Heart left ventricle (tissue), 16 donors: ENCODE data around the gene RBM20. TPM values are rescaled to one million over a fixed set of nuclear protein-coding genes. Genes with fewer than 3 reads are reported as not detected.
"Not testable (repeated sequence)": the region's sequence is repeated elsewhere in the genome, so short reads cannot be mapped to it uniquely, and the experiment has no call there.

Experiments used
- ATAC-seq, 4 donors: fragments of 200-7000 bp; cut with Tn5 transposase; one replicate each; pipeline ENCODE4 v1.9.1; 2020 to 2022; ENCODE audit warnings: moderate library complexity in 4 of 4, mild to moderate bottlenecking in 3 of 4, moderate number of reproducible peaks in 1 of 4
- DNase-seq, 5 donors: peaks; one replicate each; pipeline ENCODE4 v3.0.0-alpha.2; 2020
- H3K27ac ChIP-seq, 12 donors: fragments of 200-600 bp; sonication (generic) in 4 of 12; one replicate each; pipeline versions ENCODE4 v1.5.0 to v1.8.0; 2016 to 2022; ENCODE audit warnings: mild to moderate bottlenecking in 2 of 12
- H3K27me3 ChIP-seq, 9 donors: fragments of 200-600 bp; sonication (generic) in 2 of 9; one replicate each; pipeline versions ENCODE4 v1.5.1 to v1.8.0; 2016 to 2022; ENCODE audit warnings: mild to moderate bottlenecking in 3 of 9
- H3K36me3 ChIP-seq, 9 donors: fragments of 200-600 bp; sonication (generic) in 2 of 9; one replicate each; pipeline versions ENCODE4 v1.5.0 to v1.8.0; 2018 to 2022; ENCODE audit warnings: mild to moderate bottlenecking in 2 of 9
- H3K4me1 ChIP-seq, 12 donors: fragments of 200-600 bp; sonication (generic) in 4 of 12; one replicate each; pipeline versions ENCODE4 v1.5.0 to v1.8.0; 2016 to 2022; ENCODE audit warnings: mild to moderate bottlenecking in 3 of 12
- H3K4me3 ChIP-seq, 12 donors: fragments of 200-600 bp; sonication (generic) in 4 of 12; one replicate each; pipeline versions ENCODE4 v1.5.0 to v1.8.0; 2017 to 2022; ENCODE audit warnings: mild to moderate bottlenecking in 9 of 12, moderate library complexity in 4 of 12
- H3K9me3 ChIP-seq, 12 donors: fragments of 200-600 bp; sonication (generic) in 4 of 12; one replicate each; pipeline versions ENCODE4 v1.5.0 to v1.8.0; 2016 to 2022; ENCODE audit warnings: mild to moderate bottlenecking in 1 of 12
- CTCF ChIP-seq, 12 donors: fragments of 200-600 bp; sonication (generic) in 4 of 12; IDR thresholded peaks; one replicate each; pipeline versions ENCODE4 v1.5.0 to v1.8.0; 2018 to 2022; ENCODE audit warnings: antibody characterized with exemption in 12 of 12, mild to moderate bottlenecking in 5 of 12
- POLR2A ChIP-seq, 2 donors: fragments of 450-650 bp; IDR thresholded peaks; one replicate each; pipeline ENCODE4 v1.6.1; 2017; ENCODE audit warnings: antibody characterized with exemption in 2 of 2, mild to moderate bottlenecking in 2 of 2, moderate library complexity in 2 of 2
- WGBS, 4 donors: extraction: QIAGEN DNeasy Blood & Tissue Kit in 2 of 4; methylation state at CpG; one replicate each; pipeline versions ENCODE4 v1.1.5 to v1.1.7; 2013 to 2018; 5-methylcytosine and 5-hydroxymethylcytosine counted together
- intact Hi-C, 10 donors: fragments of 100-400 bp; cut with DNase I; formaldehyde crosslinking; loops; one replicate each; pipeline versions ENCODE4 v1.11.1 to v1.14.2; 2022
- polyA plus RNA-seq, 2 donors: library from polyadenylated mRNA; stranded (reverse); fragments of 200-250 nt; gene quantifications; one replicate each; pipeline ENCODE4 v1.2.3, GENCODE V29; 2013
- total RNA-seq, 9 donors: library from RNA; depleted of rRNA in 2 of 9; stranded (reverse); fragments of >200 nt in 2 of 9; fragmentation: NEBNext Ultra II Directional in 3 of 9; extraction: Animal tissue kit (Norgen Biotek cat#: 25700) in 3 of 9; gene quantifications; one replicate each; pipeline versions ENCODE4 v1.1.0 to v1.2.4, GENCODE V29; 2016 to 2023
- donor health status: ischemic (EF 13 %, LVEDD 7.1; RV severe dilation, severe dysfunction).
- donor health status: healthy with polysubstance abuse.
- donor health status: DM: no; HTN: yes; CAD: no.
- donor health status: DM: no; HTN: no; CAD: no.
- donor health status: ischemic (EF 25% LVEDD 6.9; RV normal size, moderate dysfunction).
- donor health status: ischemic (EF 25% LVEDD 5.7; RV mildly dilated, moderate dysfunction).
- donor health status: healthy.
- donor health status: DM: yes; HTN: yes; CAD: no.
- donor health status: ischemic (EF 35%, LVEDD 5.7; RV mildly dilated, moderate dysfunction).
- donor health status: nonischemic (EF 11% LVEDD 7.7; RV severe dilation, severe dysfunction).
- donor health status: DM: yes; HTN: yes; CAD: no.
- donor health status: PGD.
- donor health status: ischemic (EF 29% LVEDD 5.4; RV normal size, mild dysfunction).
- donor health status: nonischemic (EF 23%, LVEDD 6.1; RV moderate dilation, normal function).

Gene RBM20
- total and polyA plus RNA-seq, 11 donors = 29.9 to 152 (median 91.2) TPM

DNA sequence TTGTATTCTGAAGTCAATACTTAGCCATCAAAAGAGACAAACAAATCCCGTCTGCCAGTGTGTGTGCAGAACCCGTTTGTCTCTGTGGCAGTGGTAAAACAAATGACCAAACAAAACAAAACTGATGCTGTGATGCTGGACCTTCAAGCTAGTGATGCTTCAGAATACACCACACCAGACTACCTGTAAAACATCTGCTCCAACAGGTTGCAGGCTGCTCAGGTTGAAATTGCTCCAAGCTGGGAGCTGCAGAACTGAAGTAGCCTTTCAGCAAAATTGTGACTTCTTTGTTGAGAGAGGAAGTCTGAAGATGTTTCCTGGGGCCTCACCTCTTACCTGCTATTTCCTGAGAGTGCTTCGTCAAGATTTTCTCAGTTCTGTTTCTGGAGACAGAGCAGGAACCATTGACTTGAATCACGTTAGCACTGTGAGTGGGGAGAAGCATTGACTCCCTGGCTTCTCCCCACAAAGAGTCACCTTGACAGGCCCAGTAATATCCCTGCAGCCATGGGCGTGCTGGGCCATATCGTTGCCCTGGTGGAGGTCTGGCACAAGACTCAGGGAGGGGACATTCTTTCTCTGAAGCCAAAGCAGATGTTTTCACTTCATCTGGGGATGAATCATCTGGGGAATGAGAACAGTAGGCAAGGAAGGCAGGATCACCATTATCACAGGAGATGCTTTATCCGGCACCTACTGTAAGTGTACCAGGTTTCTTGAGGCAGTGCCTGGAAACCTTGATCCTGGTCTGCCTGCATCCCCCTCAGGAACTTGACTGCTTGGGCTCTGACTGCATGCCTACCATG is 80.2 kb downstream of the RBM20 start:
- Histone ChIP-seq H3K36me3 (peaks cover 0 to 3% (median 0%) of the 10 kb centered on the region in 9 donors), H3K27me3 (no peaks in the 10 kb centered on the region), H3K9me3 (no peaks in the 10 kb centered on the region), H3K27ac (peak overlapping the region in 11 of 12 donors; percentile 25 to 84 (median 70)), H3K4me3 (no peak overlapping the region), H3K4me1 (peaks cover 0 to 83% (median 31%) of the 10 kb centered on the region in 12 donors)
- no peak for DNase-seq
- intact Hi-C loops = no loop called here
- peak in 3 of 4 donors; percentile 37 to 48 (median 38) for ATAC-seq
- WGBS, 4 donors = 25 to 44% (median 36%) methylated on average over 5 to 7 of the region's 7 CpGs
- TF ChIP-seq POLR2A (IDR thresholded peaks at IDR 0.05) = no peak
- no peak for TF ChIP-seq CTCF (IDR thresholded peaks at IDR 0.05)

GRCh38 chr10:110724937-110725336 is 80.8 kb downstream of the RBM20 start:
- H3K4me3 ChIP-seq = no peak overlapping the region
- peak; percentile 30 to 55 (median 48) for ATAC-seq
- peaks cover 0 to 3% (median 0%) of the 10 kb centered on the region in 9 donors for H3K36me3 ChIP-seq
- 41 to 68% (median 54%) methylated on average over 4 of the region's 4 CpGs for WGBS, 4 donors
- H3K27ac ChIP-seq = peak overlapping the region in 11 of 12 donors; percentile 25 to 84 (median 70)
- no peak for DNase-seq
- intact Hi-C loops = no loop called here
- no peaks in the 10 kb centered on the region for H3K9me3 ChIP-seq
- peaks cover 0 to 85% (median 29%) of the 10 kb centered on the region in 12 donors for H3K4me1 ChIP-seq
- H3K27me3 ChIP-seq = no peaks in the 10 kb centered on the region
- no peak for TF ChIP-seq CTCF (IDR thresholded peaks at IDR 0.05)

GRCh38 chr10:110725801-110726630 is 81.9 kb downstream of the RBM20 start:
- intact Hi-C loops = no loop called here
- peaks cover 0 to 3% (median 0%) of the 10 kb centered on the region in 9 donors for H3K36me3 ChIP-seq
- TF ChIP-seq POLR2A (IDR thresholded peaks at IDR 0.05) = peak in 1 of 2 donors; percentile 47
- TF ChIP-seq CTCF (IDR thresholded peaks at IDR 0.05) = no peak
- peak overlapping the region in 11 of 12 donors; percentile 25 to 84 (median 70) for H3K27ac ChIP-seq
- WGBS, 4 donors = 37 to 49% (median 40%) methylated on average over 6 to 10 of the region's 10 CpGs
- ATAC-seq = peak; percentile 56 to 80 (median 72)
- H3K4me3 ChIP-seq = no peak overlapping the region
- peaks cover 0 to 85% (median 33%) of the 10 kb centered on the region in 12 donors for H3K4me1 ChIP-seq
- H3K27me3 ChIP-seq = no peaks in the 10 kb centered on the region
- no peaks in the 10 kb centered on the region for H3K9me3 ChIP-seq
- peak in 1 of 5 donors; percentile 66 for DNase-seq

DNA sequence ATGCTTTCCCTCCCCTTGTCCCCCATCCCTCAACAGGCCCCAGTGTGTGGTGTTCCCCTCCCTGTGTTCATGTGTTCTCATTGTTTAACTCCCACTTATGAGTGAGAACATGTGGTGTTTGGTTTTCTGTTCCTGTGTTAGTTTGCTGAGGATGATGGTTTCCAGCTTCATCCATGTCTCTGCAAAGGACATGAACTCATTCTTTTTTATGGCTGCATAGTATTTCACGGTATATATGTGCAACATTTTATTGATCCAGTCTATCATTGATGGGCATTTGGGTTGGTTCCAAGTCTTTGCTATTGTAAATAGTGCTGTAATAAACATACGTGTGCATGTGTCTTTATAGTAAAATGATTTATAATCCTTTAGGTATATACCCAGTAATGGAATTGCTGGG is 83.6 kb downstream of the RBM20 start:
- H3K27ac ChIP-seq = peak overlapping the region in 2 of 12 donors; percentile 14 to 84
- not testable (repeated sequence) for H3K4me3 ChIP-seq, H3K27me3 ChIP-seq, ATAC-seq, H3K36me3 ChIP-seq, H3K9me3 ChIP-seq, DNase-seq
- 72 to 87% (median 85%) methylated on average over 2 of the region's 2 CpGs for WGBS, 4 donors
- H3K4me1 ChIP-seq = peaks cover 0 to 77% (median 31%) of the 10 kb centered on the region in 12 donors
- intact Hi-C loops = loop anchor here in 1 of 10 donors (2.0 kb wide), 1 partner anchor 15 kb away; no protein-coding TSS in a partner anchor
